Eye (tissue), 1 donor: ENCODE measurements around the gene AHR.
"Not testable (repeated sequence)": the region's sequence is repeated elsewhere in the genome, so short reads cannot be mapped to it uniquely, and the experiment has no call there.

Experiments used
- DNase-seq: peaks from one replicate; pipeline ENCODE4 v3.0.0-alpha.2; 2015

Gene AHR

GRCh38 chr7:17342756-17343155 is 44.3 kb downstream of the AHR start:
- DNase-seq, result no peak

DNA sequence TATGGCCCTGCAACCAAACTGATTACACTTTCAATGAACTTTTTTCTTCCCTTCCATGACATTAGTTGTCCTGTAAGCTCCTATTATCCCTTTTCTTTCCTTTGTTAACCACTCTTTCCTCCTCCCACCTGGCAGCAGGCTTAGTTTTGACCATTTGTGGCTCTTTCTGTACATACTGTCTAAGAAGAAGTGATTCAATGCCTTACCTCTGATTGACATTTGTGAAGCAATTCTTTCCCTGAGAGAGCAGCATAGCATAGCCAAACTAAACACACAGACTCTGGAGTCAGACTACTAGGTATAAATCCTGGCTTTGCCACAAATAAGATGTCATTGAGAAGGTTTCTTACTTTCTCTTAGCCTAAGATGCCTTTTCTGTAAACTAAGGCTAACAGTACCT is 48.9 kb downstream of the AHR start:
- DNase-seq, result no peak

DNA sequence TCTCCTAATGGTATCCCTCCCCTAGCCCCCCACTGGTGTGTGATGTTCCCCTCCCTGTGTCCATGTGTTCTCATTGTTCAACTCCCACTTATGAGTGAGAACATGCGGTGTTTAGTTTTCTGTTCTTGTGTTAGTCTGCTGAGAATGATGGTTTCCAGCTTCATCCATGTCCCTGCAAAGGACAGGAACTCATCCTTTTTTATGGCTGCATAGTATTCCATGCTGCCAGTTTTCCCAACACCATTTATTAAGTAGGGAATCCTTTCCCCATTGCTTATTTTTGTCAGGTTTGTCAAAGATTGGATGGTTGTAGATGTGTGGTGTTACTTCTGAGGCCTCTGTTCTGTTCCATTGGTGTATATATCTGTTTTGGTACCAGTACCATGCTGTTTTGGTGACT is 50.5 kb downstream of the AHR start:
- not testable (repeated sequence) for DNase-seq

DNA sequence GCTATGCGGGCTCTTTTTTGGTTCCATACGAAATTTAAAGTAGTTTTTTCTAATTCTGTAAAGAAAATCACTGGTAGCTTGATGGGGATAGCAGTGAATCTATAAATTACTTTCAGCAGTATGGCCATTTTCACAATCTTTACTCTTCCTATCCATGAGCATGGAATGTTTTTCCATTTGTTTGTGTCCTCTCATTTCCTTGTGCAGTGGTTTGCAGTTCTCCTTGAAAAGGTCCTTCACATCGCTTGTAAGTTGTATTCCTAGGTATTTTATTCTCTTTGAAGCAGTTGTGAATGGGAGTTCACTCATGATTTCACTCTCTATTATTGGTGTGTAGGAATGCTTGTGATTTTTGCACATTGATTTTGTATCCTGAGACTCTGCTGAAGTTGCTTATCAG is 51.9 kb downstream of the AHR start:
- not testable (repeated sequence) for DNase-seq

- DNase-seq, result not testable (repeated sequence)
Observed at GRCh38 chr7:17353650-17354419, 55.4 kb downstream of the AHR start.

DNA sequence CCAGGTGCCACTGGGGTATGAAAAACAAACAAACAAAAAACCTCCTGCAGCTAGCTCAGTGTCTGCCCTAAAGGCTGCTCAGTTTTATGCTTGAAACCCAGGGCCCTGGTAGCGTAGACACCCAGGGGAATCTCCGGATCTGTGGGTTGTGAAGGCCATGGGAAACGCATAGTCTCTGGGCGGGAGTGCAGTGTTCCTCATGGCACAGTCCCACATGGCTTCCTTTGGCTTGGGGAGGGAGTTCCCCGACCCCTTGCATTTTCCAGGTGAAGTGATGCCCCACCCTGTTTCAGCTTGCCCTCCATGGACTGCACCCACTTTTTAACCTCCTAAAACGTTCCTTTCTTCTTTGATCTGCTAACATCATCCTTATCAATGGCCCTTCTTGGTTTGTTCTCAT is 56.0 kb downstream of the AHR start:
- DNase-seq, result no peak

DNA sequence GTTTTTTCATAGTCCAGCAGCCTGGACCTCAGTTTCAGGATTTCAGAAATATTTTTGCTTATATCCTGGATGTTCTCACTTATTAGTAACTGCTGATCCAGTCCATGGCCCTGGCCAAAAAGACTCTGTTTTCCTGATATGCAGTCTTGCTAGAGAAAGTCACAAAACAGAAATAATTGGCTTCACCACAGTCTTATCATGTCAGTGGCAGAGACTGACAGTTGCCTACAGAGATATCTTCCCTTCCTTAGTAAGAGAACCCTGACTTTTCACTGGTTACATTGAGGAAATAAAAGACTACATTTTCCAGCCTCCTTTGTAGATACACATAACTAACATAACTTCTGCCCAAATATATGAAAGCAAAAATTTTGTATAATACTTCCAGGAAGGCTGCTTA is 56.6 kb downstream of the AHR start:
- no peak for DNase-seq

DNA sequence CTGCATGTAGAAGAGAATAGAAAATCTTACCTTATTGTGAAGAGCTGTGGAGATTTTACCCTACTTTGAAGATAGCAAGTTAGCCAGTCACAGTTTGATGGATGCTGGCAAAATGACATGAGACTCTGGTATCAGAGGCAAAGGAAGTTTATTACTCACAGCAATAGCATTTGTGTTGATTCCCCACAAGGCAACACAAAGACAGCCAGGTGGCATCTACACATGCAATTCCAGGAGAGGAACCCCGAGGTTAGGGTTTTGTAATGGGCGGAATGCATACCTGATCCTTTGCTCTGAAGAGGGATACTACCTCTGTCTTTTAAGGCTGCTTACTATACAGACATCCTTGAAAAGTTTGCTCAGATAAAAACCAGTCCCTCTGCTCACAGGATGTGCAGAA is 59.5 kb downstream of the AHR start:
- no peak for DNase-seq

- no peak for DNase-seq
Observed at GRCh38 chr7:17359610-17360009, 61.2 kb downstream of the AHR start.

GRCh38 chr7:17362439-17363105 is 64.1 kb downstream of the AHR start:
- DNase-seq, result no peak

- DNase-seq, result no peak
Observed at GRCh38 chr7:17364671-17365070, 66.2 kb downstream of the AHR start.

DNA sequence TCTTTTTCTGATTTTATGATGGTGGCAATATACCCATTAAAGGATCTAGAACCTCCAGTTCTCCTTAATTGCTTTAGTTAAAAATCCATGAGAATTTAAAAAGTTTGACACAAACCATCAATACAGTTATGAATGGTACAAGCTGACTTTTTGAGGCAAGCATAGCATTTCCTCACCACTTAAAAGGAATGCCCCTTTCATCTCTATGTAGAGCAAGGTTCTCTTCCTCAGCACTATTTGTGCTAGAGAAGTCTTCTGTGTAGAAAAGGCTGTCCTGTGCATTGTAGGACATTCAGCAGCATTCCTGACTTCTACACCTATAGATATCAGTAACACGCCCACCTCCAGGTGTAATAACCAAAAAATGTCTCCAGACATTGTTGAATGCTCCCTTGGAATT is 67.3 kb downstream of the AHR start:
- no peak for DNase-seq

- no peak for DNase-seq
Observed at GRCh38 chr7:17367502-17367901, 69.0 kb downstream of the AHR start.

GRCh38 chr7:17368856-17369524 is 70.5 kb downstream of the AHR start:
- DNase-seq, result no peak

GRCh38 chr7:17369691-17370426 is 71.4 kb downstream of the AHR start:
- DNase-seq, result peak; percentile 17

- no peak for DNase-seq
Observed at GRCh38 chr7:17370901-17371585, 72.6 kb downstream of the AHR start.

DNA sequence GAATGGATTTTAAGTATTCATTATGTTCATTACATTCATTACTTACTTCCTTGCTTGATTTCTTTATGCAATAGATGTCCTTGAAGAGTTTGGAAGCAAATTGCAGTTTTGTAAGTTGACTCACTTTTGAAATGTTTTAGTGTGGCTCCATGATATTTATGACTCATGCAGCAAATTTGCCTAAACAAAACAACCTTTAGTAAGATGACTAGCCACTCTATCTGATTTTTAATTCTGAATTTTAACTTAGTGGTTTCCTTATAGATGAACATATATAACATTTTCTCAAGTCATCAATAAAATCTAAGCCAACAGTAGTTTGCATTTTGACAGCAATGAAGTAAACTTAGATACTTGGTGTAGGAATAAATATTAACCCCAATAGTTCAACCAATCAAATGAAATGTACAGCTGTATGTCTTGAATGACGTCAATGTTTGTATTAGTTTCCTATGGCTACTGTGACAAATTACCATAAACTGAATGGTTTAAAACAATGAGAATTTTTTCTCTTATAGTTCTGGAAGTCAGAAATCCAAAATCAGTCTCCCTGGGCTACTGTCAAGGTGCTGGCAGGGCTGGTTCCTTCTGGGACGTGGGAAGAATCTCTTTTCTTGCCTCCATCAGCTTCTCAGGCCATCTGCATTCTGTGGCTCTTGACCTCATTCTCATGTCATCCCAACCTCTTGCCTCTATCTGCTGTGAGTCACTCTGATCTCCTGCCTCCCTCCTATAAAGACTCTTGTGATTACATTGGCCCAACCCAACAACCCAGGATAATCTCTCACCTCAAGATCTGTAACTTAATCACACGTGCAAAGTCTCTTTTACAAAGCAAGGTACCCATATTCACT is 73.4 kb downstream of the AHR start:
- DNase-seq, result peak; percentile 13

- DNase-seq, result no peak
Observed at GRCh38 chr7:17374157-17374556, 75.7 kb downstream of the AHR start.

DNA sequence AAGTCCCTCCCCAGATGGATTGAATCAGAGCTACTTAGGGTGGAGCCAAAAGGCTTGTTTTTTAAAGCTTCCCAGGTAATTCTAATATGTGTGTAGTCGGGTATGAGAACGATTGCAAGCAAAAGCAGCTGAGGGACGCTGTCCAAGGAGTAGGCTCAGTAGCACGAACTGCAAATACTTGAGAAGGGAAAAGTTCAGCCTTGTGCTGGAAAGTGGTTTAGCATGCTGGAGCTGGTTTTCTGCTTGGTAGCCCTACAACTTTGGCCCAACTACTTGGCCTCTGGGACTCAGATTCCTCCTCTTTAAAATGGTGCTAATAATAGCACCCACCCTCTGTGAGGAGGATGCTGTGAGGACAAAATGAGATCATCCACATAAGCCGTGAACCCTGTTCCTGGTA is 76.2 kb downstream of the AHR start:
- DNase-seq, result no peak

- DNase-seq, result no peak
Observed at GRCh38 chr7:17376595-17376994, 78.1 kb downstream of the AHR start.

DNA sequence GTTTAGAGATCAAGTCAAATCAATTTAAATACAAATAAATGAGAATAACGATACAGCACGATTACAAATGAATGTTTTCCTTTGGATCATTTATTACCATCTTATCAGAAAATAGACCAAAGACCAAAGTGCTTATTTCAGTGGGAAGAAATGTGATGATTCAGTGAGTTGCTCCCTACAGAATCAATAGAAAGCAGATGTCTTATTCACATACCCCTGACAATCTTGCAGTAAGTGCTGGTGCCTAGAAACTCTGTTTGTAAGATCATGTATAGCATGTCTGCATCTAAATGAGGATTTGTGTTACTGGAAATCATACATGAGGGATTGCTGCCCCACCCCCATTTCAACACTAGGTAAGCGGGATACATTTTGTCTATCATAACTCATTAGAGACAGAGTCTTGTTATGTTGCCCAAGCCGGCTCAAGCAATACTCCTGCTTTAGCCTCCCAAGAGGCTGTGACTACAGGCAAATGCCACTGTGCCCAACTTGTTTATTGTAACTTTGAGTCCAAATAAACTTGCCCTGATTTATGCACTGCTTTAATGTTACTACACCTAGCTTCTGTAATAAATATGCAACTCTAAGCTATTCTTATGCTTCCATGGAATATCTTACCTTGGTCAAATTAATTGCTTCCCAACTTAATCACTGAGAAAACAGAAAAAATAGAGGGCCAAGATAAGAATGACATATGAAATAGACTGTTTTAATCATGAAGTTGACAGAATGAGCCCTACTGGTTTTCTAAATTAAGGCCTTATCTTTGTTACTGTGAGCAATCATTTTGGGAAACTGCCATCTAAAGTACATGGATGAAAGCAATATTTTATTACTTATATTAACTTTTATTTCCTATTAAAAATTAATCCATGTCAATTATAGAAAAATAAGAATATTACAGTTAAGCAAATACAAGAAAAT is 82.5 kb downstream of the AHR start:
- peak; percentile 51 for DNase-seq
